Neural cell (in vitro differentiated cells): ENCODE results near the gene GRAP2.

Experiments used
- EZH2 ChIP-seq: fragments of 200-600, 300-800 bp; shearing (Covaris generic), sonication (generic); IDR thresholded peaks from 2 replicates; pipeline ENCODE4 v1.6.1; 2014; ENCODE audit warnings: antibody characterized with exemption, low read length, borderline replicate concordance, mild to moderate bottlenecking; ENCODE audit not compliant: insufficient read depth, poor library complexity, severe bottlenecking
- TF ChIP-seq, protein P1 (sequence below): fragments of 450-650 bp; IDR thresholded peaks from 2 replicates; pipeline ENCODE4 v1.5.1; 2014; ENCODE audit warnings: antibody characterized with exemption, mild to moderate bottlenecking, moderate library complexity; ENCODE audit not compliant: poor library complexity, severe bottlenecking

DNA sequence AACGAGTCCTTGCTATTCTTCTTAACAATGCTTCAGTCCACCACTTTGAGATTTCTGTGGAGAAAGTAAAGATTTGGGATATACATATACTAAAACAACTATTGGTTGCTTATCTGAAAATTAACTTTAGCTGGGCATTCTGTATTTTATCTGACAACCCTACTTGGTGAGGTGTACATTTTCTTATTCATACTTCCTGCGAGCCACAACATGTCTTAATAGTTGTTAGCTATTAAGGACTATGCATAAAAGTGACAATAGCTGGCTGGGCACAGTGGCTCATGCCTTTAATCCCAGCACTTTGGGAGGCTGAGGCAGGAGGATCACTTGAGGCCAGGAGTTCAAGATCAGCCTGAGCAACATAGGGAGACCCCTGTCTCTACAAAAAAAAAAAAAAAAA lies 31.3 kb downstream of the GRAP2 start:
- TF ChIP-seq, protein P1, sequence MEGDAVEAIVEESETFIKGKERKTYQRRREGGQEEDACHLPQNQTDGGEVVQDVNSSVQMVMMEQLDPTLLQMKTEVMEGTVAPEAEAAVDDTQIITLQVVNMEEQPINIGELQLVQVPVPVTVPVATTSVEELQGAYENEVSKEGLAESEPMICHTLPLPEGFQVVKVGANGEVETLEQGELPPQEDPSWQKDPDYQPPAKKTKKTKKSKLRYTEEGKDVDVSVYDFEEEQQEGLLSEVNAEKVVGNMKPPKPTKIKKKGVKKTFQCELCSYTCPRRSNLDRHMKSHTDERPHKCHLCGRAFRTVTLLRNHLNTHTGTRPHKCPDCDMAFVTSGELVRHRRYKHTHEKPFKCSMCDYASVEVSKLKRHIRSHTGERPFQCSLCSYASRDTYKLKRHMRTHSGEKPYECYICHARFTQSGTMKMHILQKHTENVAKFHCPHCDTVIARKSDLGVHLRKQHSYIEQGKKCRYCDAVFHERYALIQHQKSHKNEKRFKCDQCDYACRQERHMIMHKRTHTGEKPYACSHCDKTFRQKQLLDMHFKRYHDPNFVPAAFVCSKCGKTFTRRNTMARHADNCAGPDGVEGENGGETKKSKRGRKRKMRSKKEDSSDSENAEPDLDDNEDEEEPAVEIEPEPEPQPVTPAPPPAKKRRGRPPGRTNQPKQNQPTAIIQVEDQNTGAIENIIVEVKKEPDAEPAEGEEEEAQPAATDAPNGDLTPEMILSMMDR, result no peak
- TF ChIP-seq EZH2, result no peak
